Ishikawa (cell line): ENCODE data around the gene GPR152.

ENCODE experiments used
- CEBPB ChIP-seq: IDR thresholded peaks from 2 replicates; pipeline ENCODE4 v1.6.1; 2012
- CREB1 ChIP-seq: IDR thresholded peaks from 2 replicates; pipeline ENCODE4 v1.6.1; 2012; ENCODE audit warnings: low read depth
- EGR1 ChIP-seq: IDR thresholded peaks from 2 replicates; pipeline ENCODE4 v1.6.1; 2012
- EP300 ChIP-seq: IDR thresholded peaks from 2 replicates; pipeline ENCODE4 v1.6.1; 2012; ENCODE audit warnings: borderline replicate concordance
- FOXM1 ChIP-seq: IDR thresholded peaks from 2 replicates; pipeline ENCODE4 v1.6.1; 2012; ENCODE audit warnings: low read depth, borderline replicate concordance
- MAX ChIP-seq: IDR thresholded peaks from 2 replicates; pipeline ENCODE4 v1.6.1; 2012
- NFIC ChIP-seq: IDR thresholded peaks from 2 replicates; pipeline ENCODE4 v1.6.1; 2012
- RAD21 ChIP-seq: IDR thresholded peaks from 2 replicates; pipeline ENCODE4 v1.6.1; 2012; ENCODE audit warnings: low read depth
- REST ChIP-seq: IDR thresholded peaks from 2 replicates; pipeline ENCODE4 v1.6.1; 2012; ENCODE audit warnings: low read depth, mild to moderate bottlenecking
- TAF1 ChIP-seq: IDR thresholded peaks from 2 replicates; pipeline ENCODE4 v1.6.1; 2012; ENCODE audit warnings: low read depth, mild to moderate bottlenecking
- TCF12 ChIP-seq: IDR thresholded peaks from 2 replicates; pipeline ENCODE4 v1.6.1; 2012; ENCODE audit warnings: low read depth
- TEAD4 ChIP-seq: IDR thresholded peaks from 2 replicates; pipeline ENCODE4 v1.6.1; 2012
- USF1 ChIP-seq: IDR thresholded peaks from 2 replicates; pipeline ENCODE4 v1.6.1; 2012
- YY1 ChIP-seq: IDR thresholded peaks from 2 replicates; pipeline ENCODE4 v1.6.1; 2012; ENCODE audit warnings: low read depth
- ZBTB7A ChIP-seq: IDR thresholded peaks from 2 replicates; pipeline ENCODE4 v1.6.1; 2012; ENCODE audit warnings: low read depth

GPR152 gene

GRCh38 chr11:67490727-67491065, 38.2 kb upstream of the GPR152 start:
- TF ChIP-seq CREB1 (no peak), TCF12 (no peak), YY1 (no peak), NFIC (no peak), EP300 (no peak), REST (no peak), TAF1 (no peak), ZBTB7A (no peak), CEBPB (no peak), FOXM1 (no peak), TEAD4 (no peak)

- TF ChIP-seq YY1 (no peak), TAF1 (no peak), MAX (no peak), CEBPB (no peak), REST (no peak), ZBTB7A (no peak), TEAD4 (no peak), NFIC (no peak)
Measured at GRCh38 chr11:67489885-67490726, 37.6 kb upstream of the GPR152 start.

- TF ChIP-seq EP300, result no peak
- no peak for TF ChIP-seq USF1
- TF ChIP-seq TAF1, result no peak
- 0 out of 2 replicates have a peak, but pooled peaks have one; percentile 24 for TF ChIP-seq ZBTB7A
- TF ChIP-seq RAD21, result no peak
- TF ChIP-seq REST, result no peak
- no peak for TF ChIP-seq CEBPB
- no peak for TF ChIP-seq MAX
Measured at GRCh38 chr11:67489203-67489884, 36.8 kb upstream of the GPR152 start.

- TF ChIP-seq RAD21 (no peak), CEBPB (no peak), YY1 (no peak), TCF12 (no peak), REST (no peak), TAF1 (no peak), ZBTB7A (no peak), MAX (no peak), CREB1 (no peak), NFIC (no peak), USF1 (no peak), TEAD4 (no peak), EP300 (no peak), FOXM1 (no peak), EGR1 (no peak)
Measured at GRCh38 chr11:67486481-67487195, 34.1 kb upstream of the GPR152 start.
